MM.1S (cell line): ENCODE measurements around the gene TUSC7.

Source experiments
- DNase-seq: peaks from one replicate; pipeline ENCODE4 v3.0.0-alpha.2; 2015
- H2AFZ ChIP-seq: fragments of 300-600 bp; sonication (generic); 2 replicates; pipeline ENCODE4 v1.6.0; 2016; ENCODE audit warnings: antibody characterized with exemption, low read length
- H3F3A ChIP-seq: fragments of 300-600 bp; sonication (generic); 2 replicates; pipeline ENCODE4 v1.6.1; 2016; ENCODE audit warnings: mild to moderate bottlenecking, antibody characterized with exemption, low read length, moderate library complexity, mixed read lengths; ENCODE audit not compliant: insufficient read depth
- H3K27ac ChIP-seq: fragments of 300-600 bp; sonication (generic); 2 replicates; pipeline ENCODE4 v1.5.1; 2016; ENCODE audit warnings: mild to moderate bottlenecking, low read length
- H3K27me3 ChIP-seq: fragments of 300-600 bp; sonication (generic); replicated peaks from 2 replicates; pipeline ENCODE4 v1.6.0; 2016; ENCODE audit warnings: low read length; ENCODE audit not compliant: insufficient read depth
- H3K36me3 ChIP-seq: fragments of 300-600 bp; sonication (generic); replicated peaks from 2 replicates; pipeline ENCODE4 v1.6.1; 2016; ENCODE audit warnings: mild to moderate bottlenecking, low read length, mixed read lengths; ENCODE audit not compliant: insufficient read depth
- H3K4me1 ChIP-seq: fragments of 300-600 bp; sonication (generic); 2 replicates; pipeline ENCODE4 v1.6.1; 2016; ENCODE audit warnings: low read length, mixed read lengths
- H3K4me2 ChIP-seq: fragments of 300-600 bp; sonication (generic); 2 replicates; pipeline ENCODE4 v1.6.0; 2016; ENCODE audit warnings: low read depth, low read length
- H3K4me3 ChIP-seq: fragments of 300-600 bp; sonication (generic); 2 replicates; pipeline ENCODE4 v1.5.1; 2016; ENCODE audit warnings: low read length, mixed read lengths
- H3K79me2 ChIP-seq: fragments of 300-600 bp; sonication (generic); 2 replicates; pipeline ENCODE4 v1.6.1; 2016; ENCODE audit warnings: mixed run types, low read length, mixed read lengths
- H3K9ac ChIP-seq: fragments of 300-600 bp; sonication (generic); 2 replicates; pipeline ENCODE4 v1.6.1; 2016; ENCODE audit warnings: low read length, mixed read lengths
- H3K9me2 ChIP-seq: fragments of 300-600 bp; sonication (generic); replicated peaks from 2 replicates; pipeline ENCODE4 v1.6.1; 2016; ENCODE audit warnings: mild to moderate bottlenecking, low read length, mixed read lengths; ENCODE audit not compliant: insufficient read depth
- H3K9me3 ChIP-seq: fragments of 300-600 bp; sonication (generic); replicated peaks from 2 replicates; pipeline ENCODE4 v1.6.1; 2016; ENCODE audit warnings: mild to moderate bottlenecking, low read length, mixed read lengths; ENCODE audit not compliant: insufficient read depth
- H4K20me1 ChIP-seq: fragments of 300-600 bp; sonication (generic); 2 replicates; pipeline ENCODE4 v1.6.1; 2016; ENCODE audit warnings: mild to moderate bottlenecking, low read length, moderate library complexity, mixed read lengths; ENCODE audit not compliant: insufficient read depth
- CTCF ChIP-seq: fragments of 300-600 bp; sonication (generic); IDR thresholded peaks from 2 replicates; pipeline ENCODE4 v1.5.1; 2016; ENCODE audit warnings: antibody characterized with exemption, low read length, mixed read lengths
- EZH2 ChIP-seq: fragments of 300-600 bp; sonication (generic); optimal IDR thresholded peaks from 2 replicates; pipeline ENCODE3; 2017; ENCODE audit warnings: low read depth, mild to moderate bottlenecking, antibody characterized with exemption, low read length, mixed read lengths
- EZH2phosphoT487 ChIP-seq: fragments of 300-600 bp; sonication (generic); IDR thresholded peaks from 2 replicates; pipeline ENCODE4 v1.6.1; 2018; ENCODE audit warnings: antibody characterized with exemption, low read length

TUSC7 gene

GRCh38 chr3:116759316-116759715, 49.7 kb downstream of the TUSC7 start:
- Histone ChIP-seq H3K79me2 (no peaks in the 10 kb centered on the region), H3K9me2 (no peaks in the 10 kb centered on the region), H3K4me3 (no peak overlapping the region), H3K36me3 (no peaks in the 10 kb centered on the region), H3K9ac (no peak overlapping the region), H3K27me3 (no peaks in the 10 kb centered on the region), H3K9me3 (no peaks in the 10 kb centered on the region), H3K4me1 (no peaks in the 10 kb centered on the region), H4K20me1 (no peaks in the 10 kb centered on the region), H2AFZ (no peak overlapping the region), H3K4me2 (no peak overlapping the region), H3F3A (no peaks in the 10 kb centered on the region), H3K27ac (no peak overlapping the region)
- no peak for TF ChIP-seq CTCF
- no peak for TF ChIP-seq EZH2phosphoT487
- TF ChIP-seq EZH2, result no peak
- no peak for DNase-seq
